H1 (cell line): Measurements from ENCODE around the gene MRPL1. TPM values are rescaled to one million over a fixed set of nuclear protein-coding genes. Genes with fewer than 3 reads are reported as not detected.

Source experiments
- CTCF ChIA-PET: fragments of 300-600 bp; sonication (Branson Sonifier 250); formaldehyde crosslinking; loops from one replicate; lab custom pipeline; 2021; ENCODE audit not compliant: partially characterized antibody; lab: Charles Lee
- POLR2A ChIA-PET: fragments of 300-600 bp; sonication (Branson Sonifier 250); formaldehyde crosslinking; loops from one replicate; lab custom pipeline; 2021; ENCODE audit warnings: inconsistent platforms; ENCODE audit not compliant: partially characterized antibody; lab: Charles Lee
- DNase-seq, 2 experiments: peaks; one replicate each; pipeline versions ENCODE4 v3.0.0 to v3.0.0-alpha.2; 2010 to 2022; ENCODE audit warnings: low spot score in 2 of 2, low read depth in 1 of 2, mixed read lengths in 1 of 2
- FAIRE-seq: peaks from 2 replicates; lab custom pipeline; 2011; peaks lifted over from hg19 to GRCh38; lab: Jason Lieb, UNC
- H2AFZ ChIP-seq: 2 replicates; pipeline ENCODE4 v1.8.1; 2012; ENCODE audit warnings: low read length, inconsistent platforms
- H2AK5ac ChIP-seq: 2 replicates; pipeline ENCODE4 v1.6.1; 2013; ENCODE audit warnings: low read depth, low read length
- H2BK120ac ChIP-seq: replicated peaks from 2 replicates; pipeline ENCODE3; 2013; ENCODE audit warnings: low read depth, low read length, inconsistent platforms
- H2BK12ac ChIP-seq: 2 replicates; pipeline ENCODE4 v1.6.1; 2013; ENCODE audit warnings: low read depth, low read length
- H2BK15ac ChIP-seq: 2 replicates; pipeline ENCODE4 v1.6.1; 2013; ENCODE audit warnings: low read length
- H2BK20ac ChIP-seq: 2 replicates; pipeline ENCODE4 v1.6.1; 2013; ENCODE audit warnings: low read length
- H2BK5ac ChIP-seq: 2 replicates; pipeline ENCODE4 v1.6.1; 2013; ENCODE audit warnings: low read depth, low read length
- H3K14ac ChIP-seq: 2 replicates; pipeline ENCODE4 v1.6.1; 2013; ENCODE audit warnings: inconsistent platforms; ENCODE audit not compliant: insufficient read length
- H3K18ac ChIP-seq: 2 replicates; pipeline ENCODE4 v1.6.1; 2013; ENCODE audit warnings: low read length; ENCODE audit errors: extremely low read depth
- H3K23ac ChIP-seq: 2 replicates; pipeline ENCODE4 v1.6.1; 2013; ENCODE audit warnings: inconsistent platforms; ENCODE audit not compliant: insufficient read length
- H3K23me2 ChIP-seq: 2 replicates; pipeline ENCODE4 v1.6.1; 2013; ENCODE audit warnings: low read depth, low read length
- H3K27ac ChIP-seq: 2 replicates; pipeline ENCODE4 v1.6.1; 2011; ENCODE audit warnings: low read depth, low read length, inconsistent platforms
- H3K27me3 ChIP-seq, 4 experiments: replicated peaks in 1 of 4; 1 replicate in 1 of 4; 2 replicates in 3 of 4; pipeline versions ENCODE4 v1.6.1 to v1.8.1; 2011 to 2013; ENCODE audit warnings: low read length in 3 of 4, mild to moderate bottlenecking in 3 of 4, inconsistent platforms in 2 of 4, mixed read lengths in 2 of 4, moderate library complexity in 1 of 4; ENCODE audit not compliant: control insufficient read depth in 3 of 4, insufficient read depth in 3 of 4; ENCODE audit errors: extremely low read depth in 1 of 4
- H3K36me3 ChIP-seq, 4 experiments: 2 replicates each; pipeline versions ENCODE4 v1.6.1 to v1.8.1; 2011 to 2013; ENCODE audit warnings: mild to moderate bottlenecking in 4 of 4, low read length in 3 of 4, moderate library complexity in 2 of 4, control low read depth in 1 of 4, inconsistent platforms in 1 of 4; ENCODE audit not compliant: insufficient read depth in 4 of 4, control insufficient read depth in 2 of 4
- H3K4ac ChIP-seq: replicated peaks from 2 replicates; pipeline ENCODE3; 2013; ENCODE audit warnings: low read length, low read depth, mixed read lengths, inconsistent platforms; ENCODE audit not compliant: insufficient read length
- H3K4me1 ChIP-seq, 4 experiments: replicated peaks in 1 of 4; 1 replicate in 1 of 4; 2 replicates in 3 of 4; pipeline versions ENCODE4 v1.6.1 to v1.8.1; 2011 to 2013; ENCODE audit warnings: low read length in 3 of 4, inconsistent platforms in 2 of 4, mixed read lengths in 1 of 4; ENCODE audit not compliant: insufficient read depth in 4 of 4, control insufficient read depth in 3 of 4
- H3K4me2 ChIP-seq, 2 experiments: 2 replicates each; pipeline versions ENCODE4 v1.6.1 to v1.8.1; 2011 to 2013; ENCODE audit warnings: low read depth in 2 of 2, low read length in 2 of 2, control low read depth in 1 of 2, inconsistent platforms in 1 of 2, mild to moderate bottlenecking in 1 of 2; ENCODE audit not compliant: insufficient read depth in 1 of 2
- H3K4me3 ChIP-seq, 4 experiments: fragments of 200-600, 300-600 bp in 1 of 4; sonication (generic), shearing (Covaris generic), sonication (Bioruptor Twin) in 1 of 4; 2 replicates each; pipeline versions ENCODE4 v1.5.1 to v1.8.1; 2011 to 2016; ENCODE audit warnings: low read length in 4 of 4, low read depth in 3 of 4, control low read depth in 2 of 4, inconsistent platforms in 2 of 4, mild to moderate bottlenecking in 2 of 4, mixed read lengths in 1 of 4, moderate library complexity in 1 of 4; ENCODE audit not compliant: insufficient read depth in 2 of 4; ENCODE audit errors: extremely low read depth in 1 of 4
- H3K56ac ChIP-seq: replicated peaks from 2 replicates; pipeline ENCODE3; 2013; ENCODE audit warnings: low read depth, mild to moderate bottlenecking, mixed read lengths, low read length, inconsistent platforms; ENCODE audit not compliant: insufficient read length
- H3K79me1 ChIP-seq: 2 replicates; pipeline ENCODE4 v1.6.1; 2013; ENCODE audit warnings: low read depth, low read length, control low read depth
- H3K79me2 ChIP-seq, 2 experiments: 2 replicates each; pipeline versions ENCODE4 v1.6.1 to v1.8.1; 2012 to 2013; ENCODE audit warnings: low read length in 2 of 2, mild to moderate bottlenecking in 2 of 2, inconsistent platforms in 1 of 2; ENCODE audit not compliant: insufficient read depth in 2 of 2, control insufficient read depth in 1 of 2
- H3K9ac ChIP-seq, 4 experiments: replicated peaks in 1 of 4; 1 replicate in 1 of 4; 2 replicates in 3 of 4; pipeline versions ENCODE4 v1.6.1 to v1.8.1; 2011 to 2013; ENCODE audit warnings: low read depth in 3 of 4, low read length in 3 of 4, control low read depth in 2 of 4, mild to moderate bottlenecking in 2 of 4, moderate library complexity in 2 of 4, inconsistent platforms in 1 of 4; ENCODE audit errors: extremely low read depth in 1 of 4
- H3K9me3 ChIP-seq, 2 experiments: 2 replicates each; pipeline versions ENCODE4 v1.6.1 to v1.8.1; 2012 to 2013; ENCODE audit warnings: mild to moderate bottlenecking in 2 of 2, moderate library complexity in 2 of 2, control low read depth in 1 of 2, inconsistent platforms in 1 of 2, low read depth in 1 of 2, low read length in 1 of 2, mixed read lengths in 1 of 2; ENCODE audit not compliant: insufficient read depth in 2 of 2
- H4K20me1 ChIP-seq, 2 experiments: replicated peaks in 1 of 2; 2 replicates each; pipeline versions ENCODE3 to v1.8.1; 2011 to 2013; ENCODE audit warnings: inconsistent platforms in 2 of 2, low read length in 2 of 2, mild to moderate bottlenecking in 1 of 2; ENCODE audit not compliant: insufficient read depth in 2 of 2, control insufficient read depth in 1 of 2
- H4K5ac ChIP-seq: 2 replicates; pipeline ENCODE4 v1.6.1; 2013; ENCODE audit warnings: low read length, low read depth, mixed read lengths, inconsistent platforms; ENCODE audit not compliant: insufficient read length
- H4K8ac ChIP-seq: 2 replicates; pipeline ENCODE4 v1.8.0; 2013; ENCODE audit warnings: mild to moderate bottlenecking, moderate library complexity, low read length, inconsistent platforms; ENCODE audit not compliant: insufficient read depth; ENCODE audit errors: extremely low read depth
- H4K91ac ChIP-seq: replicated peaks from 2 replicates; pipeline ENCODE3; 2013; ENCODE audit warnings: low read length, mixed read lengths, inconsistent platforms; ENCODE audit not compliant: insufficient read length
- CTCF ChIP-seq, 3 experiments: IDR thresholded peaks; 1 replicate in 2 of 3; 2 replicates in 1 of 3; pipeline versions ENCODE4 v1.5.1 to v1.6.1; 2011; ENCODE audit warnings: low read length in 3 of 3, mild to moderate bottlenecking in 3 of 3, inconsistent platforms in 2 of 3, low read depth in 1 of 3, moderate library complexity in 1 of 3; ENCODE audit not compliant: insufficient read depth in 1 of 3; ENCODE audit errors: control extremely low read depth in 1 of 3
- EZH2 ChIP-seq: fragments of 200-600 bp; sonication (generic); IDR thresholded peaks from 2 replicates; pipeline ENCODE4 v1.7.1; 2012; ENCODE audit warnings: low read depth, mild to moderate bottlenecking, moderate library complexity, low read length, inconsistent platforms; ENCODE audit not compliant: severe bottlenecking
- FOSL1 ChIP-seq: IDR thresholded peaks from 2 replicates; pipeline ENCODE4 v1.6.1; 2011; ENCODE audit warnings: mild to moderate bottlenecking, low read depth, low read length, moderate library complexity; ENCODE audit not compliant: insufficient read depth
- GTF2F1 ChIP-seq: IDR thresholded peaks from 2 replicates; pipeline ENCODE4 v1.6.1; 2012; ENCODE audit warnings: low read depth, low read length, improper control_type of control experiment, borderline replicate concordance
- HDAC6 ChIP-seq: IDR thresholded peaks from one replicate; pipeline ENCODE4 v1.7.1; 2012; ENCODE audit warnings: low read depth, mild to moderate bottlenecking, inconsistent platforms, low read length, moderate library complexity
- KDM5A ChIP-seq: fragments of 200-600 bp; IDR thresholded peaks from 2 replicates; pipeline ENCODE4 v1.7.1; 2012; ENCODE audit warnings: mild to moderate bottlenecking, low read length, inconsistent platforms, mixed read lengths
- NRF1 ChIP-seq: IDR thresholded peaks from 2 replicates; pipeline ENCODE4 v1.6.1; 2011; ENCODE audit warnings: mild to moderate bottlenecking, low read depth, low read length, improper control_type of control experiment
- PHF8 ChIP-seq: fragments of 200-600 bp; sonication (generic); conservative IDR thresholded peaks from 2 replicates; pipeline ENCODE4 v1.7.1; 2012; ENCODE audit warnings: low read depth, mild to moderate bottlenecking, inconsistent platforms, low read length, moderate library complexity
- POLR2A ChIP-seq, 2 experiments: IDR thresholded peaks; 1 replicate in 1 of 2; 2 replicates in 1 of 2; pipeline ENCODE4 v1.6.1; 2011; ENCODE audit warnings: low read depth in 2 of 2, low read length in 2 of 2, mild to moderate bottlenecking in 2 of 2; ENCODE audit errors: control extremely low read depth in 1 of 2
- SIRT6 ChIP-seq: IDR thresholded peaks from one replicate; pipeline ENCODE4 v1.7.1; 2012; ENCODE audit warnings: low read length, inconsistent platforms
- SP2 ChIP-seq: IDR thresholded peaks from 2 replicates; pipeline ENCODE4 v1.6.1; 2012; ENCODE audit warnings: mild to moderate bottlenecking, low read length, inconsistent platforms
- TAF1 ChIP-seq: IDR thresholded peaks from 2 replicates; pipeline ENCODE4 v1.6.1; 2011; ENCODE audit warnings: mild to moderate bottlenecking, low read depth, low read length
- TAF7 ChIP-seq: optimal IDR thresholded peaks from 2 replicates; pipeline ENCODE3; 2011; ENCODE audit warnings: low read depth, mild to moderate bottlenecking, inconsistent platforms, low read length, moderate library complexity, borderline replicate concordance
- WGBS, 2 experiments: shearing (Covaris generic) in 1 of 2; methylation state at CpG; one replicate each; pipeline versions ENCODE4 v1.1.6 to v1.1.7; 2013 to 2015; ENCODE audit warnings: low lambda C conversion rate in 2 of 2, mixed read lengths in 2 of 2, inconsistent platforms in 1 of 2, low coverage in 1 of 2, missing lambda C conversion rate in 1 of 2; ENCODE audit not compliant: insufficient replicate concordance in 2 of 2, insufficient coverage in 1 of 2, insufficient read length in 1 of 2; ENCODE audit errors: extremely low coverage in 1 of 2, missing lambda C conversion rate in 1 of 2; 5-methylcytosine and 5-hydroxymethylcytosine counted together
- polyA plus RNA-seq, 7 experiments: library from polyadenylated mRNA; depleted of rRNA in 3 of 7; stranded (reverse) in 5 of 7; unstranded in 2 of 7; fragments of >200 nt in 5 of 7; fragments of 200-250 nt in 2 of 7; gene quantifications; 1 replicate in 5 of 7; 2 replicates in 1 of 7; 4 replicates in 1 of 7; pipeline versions ENCODE4 v1.2.1 to v1.2.3, GENCODE V29; 2011 to 2013; ENCODE audit warnings: missing spikeins in 2 of 7, mixed read lengths in 2 of 7
- total RNA-seq: library from RNA; stranded (reverse); fragmentation: NEBNext Ultra II Directional; extraction: Animal tissue kit (Norgen Biotek cat#: 25700); gene quantifications from 2 replicates; pipeline ENCODE4 v1.2.1, GENCODE V29; 2021

The MRPL1 gene
- total and polyA plus RNA-seq, 2 of the 8 experiments (the other 6 are each of a cell fraction or from before 2014, with no cell fraction given): 9.6 to 37.0 TPM

GRCh38 chr4:77845929-77846328 is 16.7 kb upstream of the MRPL1 start:
- no peak overlapping the region for H2BK120ac ChIP-seq
- no peak overlapping the region for H3K4me2 ChIP-seq
- no peak overlapping the region for H3K18ac ChIP-seq
- H3K4ac ChIP-seq: no peak overlapping the region
- CTCF ChIA-PET: no interaction called here
- no peaks in the 10 kb centered on the region for H3K79me1 ChIP-seq
- H2AK5ac ChIP-seq: no peak overlapping the region
- no peak overlapping the region for H2AFZ ChIP-seq
- FAIRE-seq: no peak
- 87% methylated on average over 3 of the region's 3 CpGs; no CpG with 5 or more reads in 1 of the 2 experiments for WGBS, 2 experiments
- no peak overlapping the region for H3K14ac ChIP-seq
- no peak overlapping the region for H2BK5ac ChIP-seq
- H4K91ac ChIP-seq: no peak overlapping the region
- POLR2A ChIA-PET: interaction anchor here (1.6 kb wide), 1 partner anchor 16 kb away, joined by 7 read pairs; the partner anchor contains the start of gene MRPL1
- no peak overlapping the region for H4K5ac ChIP-seq
- no peaks in the 10 kb centered on the region for H3K9me3 ChIP-seq
- no peaks in the 10 kb centered on the region for H3K27me3 ChIP-seq
- DNase-seq: no peak
- no peaks in the 10 kb centered on the region for H3K36me3 ChIP-seq
- no peak overlapping the region for H4K8ac ChIP-seq
- no peak overlapping the region for H2BK12ac ChIP-seq
- no peak overlapping the region for H3K56ac ChIP-seq
- no peak overlapping the region for H3K27ac ChIP-seq
- no peak overlapping the region for H3K9ac ChIP-seq
- no peaks in the 10 kb centered on the region for H4K20me1 ChIP-seq
- no peak overlapping the region for H3K4me3 ChIP-seq
- no peaks in the 10 kb centered on the region for H3K79me2 ChIP-seq
- H2BK20ac ChIP-seq: no peak overlapping the region
- H3K23me2 ChIP-seq: no peaks in the 10 kb centered on the region
- H3K4me1 ChIP-seq: peaks cover 0 to 3% (median 1%) of the 10 kb centered on the region in 4 experiments; a peak in 1 of 7 replicates
- no peak overlapping the region for H2BK15ac ChIP-seq
- H3K23ac ChIP-seq: no peak overlapping the region
- TF ChIP-seq GTF2F1 (no peak), POLR2A (IDR thresholded peaks at IDR 0.05; ENCODE audit: control extremely low read depth in 1 of 2, low read depth in 2 of 2, low read length in 2 of 2) (no peak), FOSL1 (no peak), SP2 (no peak), PHF8 (no peak), SIRT6 (no peak), TAF1 (no peak), TAF7 (no peak), EZH2 (no peak), KDM5A (no peak), NRF1 (no peak), HDAC6 (no peak), CTCF (IDR thresholded peaks at IDR 0.05; ENCODE audit: control extremely low read depth in 1 of 3, insufficient read depth in 1 of 3, low read depth in 1 of 3, low read length in 3 of 3) (no peak)
